DND-41 (cell line): ENCODE measurements around the gene NCOA3.

Experiments
- ATAC-seq: fragments of 200-7000 bp; cut with Tn5 transposase; 3 replicates; pipeline ENCODE4 v1.9.1; 2021; ENCODE audit warnings: low read depth; ENCODE audit not compliant: insufficient read depth
- DNase-seq: peaks from one replicate; pipeline ENCODE4 v3.0.0-alpha.2; 2020
- H2AFZ ChIP-seq: 2 replicates; pipeline ENCODE4 v1.6.0; 2012; ENCODE audit warnings: low read depth, low read length
- H3K27ac ChIP-seq: 2 replicates; pipeline ENCODE4 v1.5.1; 2012; ENCODE audit warnings: low read length, inconsistent platforms
- H3K27me3 ChIP-seq: fragments of 200-600 bp; sonication (generic); 2 replicates; pipeline ENCODE4 v1.6.0; 2012; ENCODE audit warnings: low read length, mild to moderate bottlenecking, inconsistent platforms; ENCODE audit not compliant: insufficient read depth, poor library complexity
- H3K36me3 ChIP-seq: 2 replicates; pipeline ENCODE4 v1.5.1; 2012; ENCODE audit warnings: low read length, inconsistent platforms; ENCODE audit not compliant: insufficient read depth
- H3K4me1 ChIP-seq: 2 replicates; pipeline ENCODE4 v1.5.1; 2012; ENCODE audit warnings: mild to moderate bottlenecking, low read length; ENCODE audit not compliant: insufficient read depth
- H3K4me2 ChIP-seq: 2 replicates; pipeline ENCODE4 v1.6.0; 2012; ENCODE audit warnings: mild to moderate bottlenecking, moderate library complexity, low read length, inconsistent platforms; ENCODE audit not compliant: insufficient read depth
- H3K4me3 ChIP-seq, 2 experiments: fragments of 200-600 bp in 1 of 2; shearing (Covaris generic) in 1 of 2; 2 replicates each; pipeline ENCODE4 v1.5.1; 2012 to 2016; ENCODE audit warnings: inconsistent platforms in 2 of 2, low read length in 2 of 2, mild to moderate bottlenecking in 2 of 2, low read depth in 1 of 2, moderate library complexity in 1 of 2
- H3K79me2 ChIP-seq: 2 replicates; pipeline ENCODE4 v1.6.0; 2012; ENCODE audit warnings: low read length, inconsistent platforms; ENCODE audit not compliant: insufficient read depth
- H3K9ac ChIP-seq: 2 replicates; pipeline ENCODE4 v1.6.0; 2012; ENCODE audit warnings: low read depth, mild to moderate bottlenecking, inconsistent platforms, low read length, moderate library complexity
- H3K9me3 ChIP-seq: 2 replicates; pipeline ENCODE4 v1.5.1; 2012; ENCODE audit warnings: low read length, moderate library complexity, mild to moderate bottlenecking, inconsistent platforms; ENCODE audit not compliant: insufficient read depth, severe bottlenecking
- H4K20me1 ChIP-seq: 2 replicates; pipeline ENCODE4 v1.6.0; 2012; ENCODE audit warnings: low read length; ENCODE audit not compliant: insufficient read depth
- CTCF ChIP-seq: IDR thresholded peaks from 2 replicates; pipeline ENCODE4 v1.5.1; 2012; ENCODE audit warnings: borderline replicate concordance, low read length, moderate library complexity, mild to moderate bottlenecking; ENCODE audit not compliant: poor library complexity, severe bottlenecking; ENCODE audit errors: extremely low read depth
- EZH2 ChIP-seq: IDR thresholded peaks from 3 replicates; pipeline ENCODE4 v1.6.1; 2012; ENCODE audit warnings: borderline replicate concordance, low read depth, mild to moderate bottlenecking, moderate library complexity, low read length, inconsistent platforms; ENCODE audit not compliant: severe bottlenecking

The NCOA3 gene

GRCh38 chr20:47571426-47571825 is 69.7 kb downstream of the NCOA3 start:
- H3K9ac ChIP-seq: no peak overlapping the region
- no peak overlapping the region for H3K27ac ChIP-seq
- peaks cover 17% of the 10 kb centered on the region for H3K9me3 ChIP-seq
- no peaks in the 10 kb centered on the region for H3K27me3 ChIP-seq
- H3K79me2 ChIP-seq: peaks cover 32% of the 10 kb centered on the region
- no peak for DNase-seq
- no peak for ATAC-seq
- peaks cover 21% of the 10 kb centered on the region for H3K4me1 ChIP-seq
- H3K36me3 ChIP-seq: peaks cover 4% of the 10 kb centered on the region; the same call in 1 of the 2 replicates
- peaks cover 2% of the 10 kb centered on the region for H4K20me1 ChIP-seq
- no peak overlapping the region for H3K4me2 ChIP-seq
- no peak overlapping the region for H2AFZ ChIP-seq
- H3K4me3 ChIP-seq: no peak overlapping the region
- TF ChIP-seq EZH2: no peak
- TF ChIP-seq CTCF: no peak

- peaks cover 4% of the 10 kb centered on the region; the same call in 1 of the 2 replicates for H3K36me3 ChIP-seq
- no peak for DNase-seq
- H3K27me3 ChIP-seq: no peaks in the 10 kb centered on the region
- H3K4me3 ChIP-seq: no peak overlapping the region
- H3K9me3 ChIP-seq: peaks cover 17% of the 10 kb centered on the region
- H4K20me1 ChIP-seq: no peaks in the 10 kb centered on the region; the same call in 1 of the 2 replicates
- no peak for ATAC-seq
- no peak overlapping the region for H3K4me2 ChIP-seq
- peaks cover 28% of the 10 kb centered on the region for H3K79me2 ChIP-seq
- H3K4me1 ChIP-seq: peaks cover 26% of the 10 kb centered on the region
- TF ChIP-seq CTCF (no peak), EZH2 (no peak)
- H3K9ac ChIP-seq: no peak overlapping the region
- H2AFZ ChIP-seq: no peak overlapping the region
- no peak overlapping the region for H3K27ac ChIP-seq
Observed at GRCh38 chr20:47572105-47572729, 70.5 kb downstream of the NCOA3 start.

- no peak overlapping the region for H3K9ac ChIP-seq
- H4K20me1 ChIP-seq: no peaks in the 10 kb centered on the region; the same call in 1 of the 2 replicates
- H3K27me3 ChIP-seq: no peaks in the 10 kb centered on the region
- H3K9me3 ChIP-seq: peaks cover 17% of the 10 kb centered on the region
- no peak overlapping the region for H3K4me3 ChIP-seq
- H2AFZ ChIP-seq: no peak overlapping the region
- H3K4me1 ChIP-seq: peaks cover 26% of the 10 kb centered on the region
- no peak overlapping the region for H3K4me2 ChIP-seq
- H3K27ac ChIP-seq: no peak overlapping the region
- H3K36me3 ChIP-seq: peaks cover 4% of the 10 kb centered on the region; the same call in 1 of the 2 replicates
- no peak for DNase-seq
- no peak for TF ChIP-seq EZH2
- no peak for TF ChIP-seq CTCF
- ATAC-seq: no peak
- peaks cover 26% of the 10 kb centered on the region for H3K79me2 ChIP-seq
Observed at GRCh38 chr20:47573559-47573958, 71.9 kb downstream of the NCOA3 start.
